Left renal cortex interstitium (tissue), 4 donors: ENCODE measurements around the gene RBM22. TPM values are rescaled to one million over a fixed set of nuclear protein-coding genes. Genes with fewer than 3 reads are reported as not detected.

Source experiments
- DNase-seq, 4 donors: peaks; one replicate each; pipeline ENCODE4 v3.0.0-alpha.2; 2013; ENCODE audit warnings: low read depth in 4 of 4, low spot score in 2 of 4, missing footprints in 1 of 4
- polyA plus RNA-seq, 4 donors: library from polyadenylated mRNA; unstranded; fragments of 120-200 nt; gene quantifications; one replicate each; pipeline ENCODE4 v1.2.1, GENCODE V29; 2013; ENCODE audit not compliant: insufficient read length in 4 of 4

Gene RBM22
- polyA plus RNA-seq, 4 donors: 71.0 to 84.9 (median 80.1) TPM

- DNase-seq: no peak
Observed at GRCh38 chr5:150653762-150654556, 46.9 kb downstream of the RBM22 start.

GRCh38 chr5:150653145-150653761 lies 47.6 kb downstream of the RBM22 start:
- no peak for DNase-seq

GRCh38 chr5:150651924-150652671 lies 48.8 kb downstream of the RBM22 start:
- DNase-seq: no peak

- no peak for DNase-seq
Observed at GRCh38 chr5:150651382-150651781, 49.5 kb downstream of the RBM22 start.

- DNase-seq: no peak
Observed at GRCh38 chr5:150650021-150651006, 50.5 kb downstream of the RBM22 start.

- DNase-seq: no peak
Observed at GRCh38 chr5:150649108-150650020, 51.5 kb downstream of the RBM22 start.

- no peak for DNase-seq
Observed at GRCh38 chr5:150648294-150649107, 52.4 kb downstream of the RBM22 start.

- DNase-seq: no peak
Observed at GRCh38 chr5:150647275-150648251, 53.3 kb downstream of the RBM22 start.

- DNase-seq: peak in 1 of 4 donors; percentile 55
Observed at GRCh38 chr5:150645070-150645700, 55.7 kb downstream of the RBM22 start.

- no peak for DNase-seq
Observed at GRCh38 chr5:150644514-150644913, 56.3 kb downstream of the RBM22 start.

- DNase-seq: no peak
Observed at GRCh38 chr5:150644058-150644457, 56.8 kb downstream of the RBM22 start.

- DNase-seq: no peak
Observed at GRCh38 chr5:150642991-150643710, 57.7 kb downstream of the RBM22 start.

GRCh38 chr5:150642567-150642927 lies 58.3 kb downstream of the RBM22 start:
- DNase-seq: peak in 2 of 4 donors; percentile 73

- DNase-seq: no peak
Observed at GRCh38 chr5:150641824-150642566, 58.9 kb downstream of the RBM22 start.

- DNase-seq: no peak
Observed at GRCh38 chr5:150641006-150641570, 59.8 kb downstream of the RBM22 start.
